Mesendoderm (in vitro differentiated cells): ENCODE results near the gene DNAJC2.

ENCODE experiments used
- DNase-seq: peaks from one replicate; pipeline ENCODE4 v3.0.0; 2013
- H2AK5ac ChIP-seq: 2 replicates; pipeline ENCODE4 v1.6.1; 2013; ENCODE audit warnings: low read length, inconsistent platforms
- H2BK120ac ChIP-seq: 2 replicates; pipeline ENCODE4 v1.6.1; 2013; ENCODE audit warnings: low read depth, mild to moderate bottlenecking, low read length, moderate library complexity, mixed read lengths
- H2BK15ac ChIP-seq: replicated peaks from 2 replicates; pipeline ENCODE4 v1.6.1; 2013; ENCODE audit warnings: low read depth, mild to moderate bottlenecking, moderate library complexity
- H2BK5ac ChIP-seq: 2 replicates; pipeline ENCODE4 v1.6.1; 2013; ENCODE audit warnings: low read length, inconsistent platforms
- H3K18ac ChIP-seq: 2 replicates; pipeline ENCODE4 v1.6.1; 2013; ENCODE audit warnings: mild to moderate bottlenecking, low read length, mixed read lengths
- H3K23ac ChIP-seq: one replicate; pipeline ENCODE4 v1.6.1; 2013; ENCODE audit warnings: low read length
- H3K27ac ChIP-seq: 2 replicates; pipeline ENCODE4 v1.5.1; 2013; ENCODE audit warnings: low read depth, mild to moderate bottlenecking, inconsistent platforms, low read length, moderate library complexity
- H3K27me3 ChIP-seq: 2 replicates; pipeline ENCODE4 v1.6.1; 2013; ENCODE audit warnings: low read length, control low read depth, mild to moderate bottlenecking, inconsistent platforms; ENCODE audit not compliant: insufficient read depth, poor library complexity
- H3K36me3 ChIP-seq: 2 replicates; pipeline ENCODE4 v1.6.1; 2013; ENCODE audit warnings: low read length, inconsistent platforms; ENCODE audit not compliant: control insufficient read depth, insufficient read depth
- H3K4ac ChIP-seq: one replicate; pipeline ENCODE4 v1.6.1; 2013; ENCODE audit warnings: low read depth, mild to moderate bottlenecking, low read length, moderate library complexity
- H3K4me1 ChIP-seq: 2 replicates; pipeline ENCODE4 v1.6.1; 2013; ENCODE audit warnings: low read depth, low read length, inconsistent platforms; ENCODE audit not compliant: control insufficient read depth
- H3K4me2 ChIP-seq: 2 replicates; pipeline ENCODE4 v1.6.1; 2013; ENCODE audit warnings: low read length
- H3K4me3 ChIP-seq: 2 replicates; pipeline ENCODE4 v1.5.1; 2013; ENCODE audit warnings: mild to moderate bottlenecking, low read length
- H3K56ac ChIP-seq: one replicate; pipeline ENCODE4 v1.6.1; 2013; ENCODE audit warnings: low read length
- H3K79me1 ChIP-seq: 2 replicates; pipeline ENCODE4 v1.6.1; 2013; ENCODE audit warnings: low read length, inconsistent platforms
- H3K79me2 ChIP-seq: 2 replicates; pipeline ENCODE4 v1.6.1; 2013; ENCODE audit warnings: mild to moderate bottlenecking, low read length; ENCODE audit not compliant: control insufficient read depth, insufficient read depth
- H3K9ac ChIP-seq: 2 replicates; pipeline ENCODE4 v1.6.1; 2013; ENCODE audit warnings: low read length, inconsistent platforms
- H4K5ac ChIP-seq: one replicate; pipeline ENCODE4 v1.6.1; 2013; ENCODE audit warnings: low read length
- H4K8ac ChIP-seq: one replicate; pipeline ENCODE4 v1.6.1; 2013; ENCODE audit warnings: low read depth, mild to moderate bottlenecking, control low read depth, low read length, moderate library complexity
- WGBS: extraction: QIAGEN DNeasy Blood & Tissue Kit; methylation state at CpG from one replicate; pipeline ENCODE4 v1.1.7; 2013; ENCODE audit warnings: low lambda C conversion rate, missing lambda C conversion rate; ENCODE audit not compliant: insufficient coverage; ENCODE audit errors: extremely low coverage; 5-methylcytosine and 5-hydroxymethylcytosine counted together

DNAJC2 gene

GRCh38 chr7:103347507-103348267 lies 3.1 kb upstream of the DNAJC2 start, which contains the start of gene PSMC2:
PSMC2 (plus strand) TSS chr7:103347643; CDS start chr7:103347712, 69 bp downstream.
- Histone ChIP-seq H3K4ac (peak within 1 kb of the TSS; percentile 7), H2BK120ac (no peak within 1 kb of the TSS), H3K36me3 (no peaks in the 10 kb centered on the region), H3K4me2 (peak within 1 kb of the TSS; percentile 52), H3K23ac (no peak within 1 kb of the TSS), H4K8ac (peak within 1 kb of the TSS; percentile 81), H3K4me3 (peak within 1 kb of the TSS; percentile 97), H2AK5ac (no peak within 1 kb of the TSS), H2BK15ac (no peak within 1 kb of the TSS), H3K9ac (peak within 1 kb of the TSS; percentile 95), H3K79me1 (peaks cover 8% of the 10 kb centered on the region), H3K79me2 (peaks cover 61% of the 10 kb centered on the region), H3K4me1 (no peaks in the 10 kb centered on the region), H2BK5ac (peak within 1 kb of the TSS; percentile 94), H3K18ac (peak within 1 kb of the TSS; percentile 76), H3K27ac (peak within 1 kb of the TSS; percentile 54), H3K27me3 (no peaks in the 10 kb centered on the region), H4K5ac (no peak within 1 kb of the TSS), H3K56ac (peak within 1 kb of the TSS; percentile 98)
- no CpG with 5 or more reads among the region's 25 CpGs for WGBS
- peak; percentile 97 for DNase-seq

GRCh38 chr7:103346396-103346795 lies 1.8 kb upstream of the DNAJC2 start:
- Histone ChIP-seq H4K8ac (peak overlapping the region; percentile 41), H2AK5ac (no peak overlapping the region), H3K23ac (no peak overlapping the region), H3K56ac (no peak overlapping the region), H3K4me1 (no peaks in the 10 kb centered on the region), H2BK120ac (no peak overlapping the region), H2BK15ac (no peak overlapping the region), H4K5ac (no peak overlapping the region), H3K4me2 (no peak overlapping the region), H3K27ac (no peak overlapping the region), H3K79me2 (peaks cover 54% of the 10 kb centered on the region), H3K79me1 (peaks cover 4% of the 10 kb centered on the region), H3K4ac (no peak overlapping the region), H3K27me3 (no peaks in the 10 kb centered on the region), H3K36me3 (no peaks in the 10 kb centered on the region), H3K9ac (no peak overlapping the region), H2BK5ac (no peak overlapping the region), H3K4me3 (no peak overlapping the region), H3K18ac (no peak overlapping the region)
- 100% methylated on average over 2 of the region's 5 CpGs for WGBS
- DNase-seq: no peak

- H4K5ac ChIP-seq: no peak overlapping the region
- no peak overlapping the region for H2BK15ac ChIP-seq
- peak overlapping the region; percentile 83 for H3K4me2 ChIP-seq
- no peak overlapping the region for H4K8ac ChIP-seq
- peak overlapping the region; percentile 89 for H3K9ac ChIP-seq
- H2AK5ac ChIP-seq: no peak overlapping the region
- H3K79me2 ChIP-seq: peaks cover 44% of the 10 kb centered on the region
- WGBS: no CpG with 5 or more reads among the region's 26 CpGs
- no peak overlapping the region for H3K23ac ChIP-seq
- H3K27me3 ChIP-seq: no peaks in the 10 kb centered on the region
- H3K4ac ChIP-seq: peak overlapping the region; percentile 66
- peak; percentile 42 for DNase-seq
- H3K79me1 ChIP-seq: peaks cover 6% of the 10 kb centered on the region
- H3K56ac ChIP-seq: peak overlapping the region; percentile 94
- H3K36me3 ChIP-seq: peaks cover 3% of the 10 kb centered on the region
- no peak overlapping the region for H2BK5ac ChIP-seq
- H3K18ac ChIP-seq: no peak overlapping the region
- peak overlapping the region; percentile 83 for H3K4me3 ChIP-seq
- H2BK120ac ChIP-seq: no peak overlapping the region
- H3K4me1 ChIP-seq: no peaks in the 10 kb centered on the region
- H3K27ac ChIP-seq: no peak overlapping the region
Measured at GRCh38 chr7:103343758-103344452, 662 bp downstream of the DNAJC2 start.

GRCh38 chr7:103343332-103343731 lies 1.2 kb downstream of the DNAJC2 start:
- peak overlapping the region; percentile 83 for H3K4me3 ChIP-seq
- H3K79me1 ChIP-seq: peaks cover 6% of the 10 kb centered on the region
- no peak overlapping the region for H2AK5ac ChIP-seq
- peaks cover 39% of the 10 kb centered on the region for H3K79me2 ChIP-seq
- no peak overlapping the region for H4K8ac ChIP-seq
- no peak overlapping the region for H4K5ac ChIP-seq
- no peak overlapping the region for H2BK5ac ChIP-seq
- H3K4me2 ChIP-seq: peak overlapping the region; percentile 83
- H3K36me3 ChIP-seq: peaks cover 3% of the 10 kb centered on the region
- no peak overlapping the region for H3K4ac ChIP-seq
- H3K56ac ChIP-seq: peak overlapping the region; percentile 94
- no peaks in the 10 kb centered on the region for H3K4me1 ChIP-seq
- H3K27ac ChIP-seq: no peak overlapping the region
- H2BK120ac ChIP-seq: no peak overlapping the region
- DNase-seq: no peak
- no peak overlapping the region for H2BK15ac ChIP-seq
- no peaks in the 10 kb centered on the region for H3K27me3 ChIP-seq
- no peak overlapping the region for H3K18ac ChIP-seq
- peak overlapping the region; percentile 89 for H3K9ac ChIP-seq
- H3K23ac ChIP-seq: no peak overlapping the region

GRCh38 chr7:103341466-103341865 lies 3.1 kb downstream of the DNAJC2 start:
- no peak for DNase-seq
- H3K4me3 ChIP-seq: no peak overlapping the region
- no peaks in the 10 kb centered on the region for H3K4me1 ChIP-seq
- H3K4ac ChIP-seq: no peak overlapping the region
- no peak overlapping the region for H2AK5ac ChIP-seq
- no peak overlapping the region for H3K56ac ChIP-seq
- H2BK5ac ChIP-seq: no peak overlapping the region
- peaks cover 5% of the 10 kb centered on the region for H3K36me3 ChIP-seq
- WGBS: no CpG with 5 or more reads among the region's 2 CpGs
- no peak overlapping the region for H2BK120ac ChIP-seq
- H3K79me2 ChIP-seq: peaks cover 33% of the 10 kb centered on the region
- H4K5ac ChIP-seq: no peak overlapping the region
- H2BK15ac ChIP-seq: no peak overlapping the region
- H4K8ac ChIP-seq: no peak overlapping the region
- H3K9ac ChIP-seq: no peak overlapping the region
- no peak overlapping the region for H3K18ac ChIP-seq
- H3K79me1 ChIP-seq: peaks cover 6% of the 10 kb centered on the region
- H3K27ac ChIP-seq: no peak overlapping the region
- no peak overlapping the region for H3K23ac ChIP-seq
- no peak overlapping the region for H3K4me2 ChIP-seq
- no peaks in the 10 kb centered on the region for H3K27me3 ChIP-seq
